ENCODE measurements around the gene GALNT8. TPM values are rescaled to one million over a fixed set of nuclear protein-coding genes. Genes with fewer than 3 reads are reported as not detected.

The GALNT8 gene
- total and polyA plus RNA-seq, 9 of the 15 experiments (the other 6 are each of a cell fraction or from before 2014, with no cell fraction given): 0.11 to 0.23 (median 0.21) TPM; not detected in 6

DNA sequence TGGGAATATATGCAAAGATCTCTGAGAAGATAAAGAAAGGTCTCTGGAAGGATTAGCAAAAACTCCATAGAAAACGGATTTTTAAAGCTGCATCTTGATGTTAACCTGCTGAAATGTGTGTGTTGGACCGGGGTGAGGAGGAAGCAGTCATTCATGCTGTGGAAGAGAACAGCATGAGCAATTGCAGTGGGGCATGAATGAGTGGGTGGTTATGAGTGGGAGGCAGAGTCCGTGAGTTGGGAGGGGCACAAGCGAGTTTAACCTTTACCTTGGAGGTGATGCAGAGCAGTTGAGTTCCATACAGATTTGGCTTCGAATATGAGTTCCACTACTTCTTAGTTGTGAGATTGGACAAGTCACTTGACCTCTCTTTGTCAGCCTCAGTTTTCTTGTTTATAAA, 29.4 kb upstream of the GALNT8 start:
- Histone ChIP-seq H3K9me3 (replicated peaks; ENCODE audit: control insufficient read depth, insufficient read depth, low read depth, low read length) (no peaks in the 10 kb centered on the region), H2AFZ (ENCODE audit: low read depth, low read length) (no peak overlapping the region), H3K27ac (ENCODE audit: extremely low read depth, low read depth, low read length) (no peak overlapping the region), H3K4me1 (replicated peaks in 1 of 2; ENCODE audit: control insufficient read depth in 2 of 2, insufficient read depth in 2 of 2, low read length in 2 of 2) (no peaks in the 10 kb centered on the region), H3K27me3 (ENCODE audit: control insufficient read depth in 2 of 2, insufficient read depth in 2 of 2, low read length in 2 of 2) (no peaks in the 10 kb centered on the region), H3K9me1 (ENCODE audit: control insufficient read depth, insufficient read depth, low read length) (no peaks in the 10 kb centered on the region), H3K4me3 (no peak overlapping the region), H4K20me1 (replicated peaks; ENCODE audit: control insufficient read depth, insufficient read depth, low read length) (no peaks in the 10 kb centered on the region), H3K4me2 (ENCODE audit: insufficient read depth, low read length) (no peak overlapping the region), H3K9ac (ENCODE audit: insufficient read depth in 1 of 2, low read depth in 2 of 2, low read length in 2 of 2) (no peak overlapping the region), H3K36me3 (ENCODE audit: control insufficient read depth, insufficient read depth, low read length) (peaks cover 19% of the 10 kb centered on the region; the same call in 1 of the 3 replicates), H3K79me2 (ENCODE audit: control insufficient read depth, insufficient read depth, low read length) (no peaks in the 10 kb centered on the region)
- POLR2A ChIA-PET: no interaction called here
- no TSS peak for BruUV-seq (replicated peaks)
- CTCF ChIA-PET (ENCODE audit: low intra/inter-chr PET ratio): no interaction called here
- intact Hi-C loops (cut with micrococcal nuclease) (no loop called here), in situ Hi-C loops (cut with MboI) (no loop called here)
- WGBS (ENCODE audit: insufficient coverage, low coverage, missing lambda C conversion rate): 89% methylated on average over 5 of the region's 5 CpGs
- ATAC-seq (no peak), DNase-seq (ENCODE audit: extremely low read depth in 1 of 4, low spot score in 3 of 4) (no peak), FAIRE-seq (no peak)
- peak; percentile 28; the same call in 1 of the 2 replicates for TF ChIP-seq EGR1 (conservative IDR thresholded peaks at IDR 0.05)
- no peak for TF ChIP-seq HDAC1 (IDR thresholded peaks at IDR 0.05)

DNA sequence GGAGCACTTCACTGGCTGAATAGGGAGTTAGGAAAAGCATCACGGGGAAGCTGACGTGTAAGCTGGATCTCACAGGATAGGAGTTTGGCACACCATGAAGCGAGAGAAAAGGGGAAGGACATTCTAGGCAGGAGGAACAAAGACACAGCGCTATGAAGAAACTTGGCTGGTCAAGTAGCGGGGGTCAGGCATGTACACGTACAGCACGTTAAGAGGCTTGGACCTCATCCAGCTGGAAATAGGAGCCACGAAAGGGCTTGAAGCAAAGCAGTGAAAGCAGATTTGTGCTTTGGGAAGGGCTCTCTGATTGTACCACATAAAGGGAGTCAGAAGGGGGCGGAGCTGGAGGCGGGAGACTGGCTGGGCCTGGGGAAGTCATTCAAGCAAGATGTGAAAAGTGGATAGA, 19.6 kb upstream of the GALNT8 start:
- no TSS peak for BruUV-seq (replicated peaks)
- H3K9ac ChIP-seq (ENCODE audit: insufficient read depth in 1 of 2, low read depth in 2 of 2, low read length in 2 of 2): no peak overlapping the region
- H3K4me2 ChIP-seq (ENCODE audit: insufficient read depth, low read length): no peak overlapping the region
- H3K36me3 ChIP-seq (ENCODE audit: control insufficient read depth, insufficient read depth, low read length): no peaks in the 10 kb centered on the region
- ATAC-seq (no peak), FAIRE-seq (no peak), DNase-seq (ENCODE audit: extremely low read depth in 1 of 4, low spot score in 3 of 4) (no peak)
- H3K27ac ChIP-seq (ENCODE audit: extremely low read depth, low read depth, low read length): no peak overlapping the region
- H3K4me3 ChIP-seq: no peak overlapping the region
- H3K79me2 ChIP-seq (ENCODE audit: control insufficient read depth, insufficient read depth, low read length): no peaks in the 10 kb centered on the region
- no peak overlapping the region for H2AFZ ChIP-seq (ENCODE audit: low read depth, low read length)
- WGBS (ENCODE audit: insufficient coverage, low coverage, missing lambda C conversion rate): 64% methylated on average over 10 of the region's 10 CpGs
- no peaks in the 10 kb centered on the region for H4K20me1 ChIP-seq (replicated peaks; ENCODE audit: control insufficient read depth, insufficient read depth, low read length)
- no peaks in the 10 kb centered on the region for H3K27me3 ChIP-seq (ENCODE audit: control insufficient read depth in 2 of 2, insufficient read depth in 2 of 2, low read length in 2 of 2)
- no peaks in the 10 kb centered on the region for H3K9me3 ChIP-seq (replicated peaks; ENCODE audit: control insufficient read depth, insufficient read depth, low read depth, low read length)
- POLR2A ChIA-PET: interaction anchor here (0.6 kb wide), 1 partner anchor 407 kb away, joined by 3 read pairs; no protein-coding TSS in a partner anchor
- CTCF ChIA-PET (ENCODE audit: low intra/inter-chr PET ratio): no interaction called here
- in situ Hi-C loops (cut with MboI): no loop called here
- H3K9me1 ChIP-seq (ENCODE audit: control insufficient read depth, insufficient read depth, low read length): no peaks in the 10 kb centered on the region
- intact Hi-C loops (cut with micrococcal nuclease): no loop called here
- no peaks in the 10 kb centered on the region for H3K4me1 ChIP-seq (replicated peaks in 1 of 2; ENCODE audit: control insufficient read depth in 2 of 2, insufficient read depth in 2 of 2, low read length in 2 of 2)
- TF ChIP-seq MYNN (IDR thresholded peaks at IDR 0.05): no peak
- no peak for TF ChIP-seq MYNN (CRISPR knock-in tag; IDR thresholded peaks at IDR 0.05)
- TF ChIP-seq ZBTB2 (IDR thresholded peaks at IDR 0.05): no peak
- no peak for TF ChIP-seq BRF1 (IDR thresholded peaks at IDR 0.05; ENCODE audit: borderline replicate concordance, extremely low read depth, insufficient read length)
- TF ChIP-seq, protein P1, sequence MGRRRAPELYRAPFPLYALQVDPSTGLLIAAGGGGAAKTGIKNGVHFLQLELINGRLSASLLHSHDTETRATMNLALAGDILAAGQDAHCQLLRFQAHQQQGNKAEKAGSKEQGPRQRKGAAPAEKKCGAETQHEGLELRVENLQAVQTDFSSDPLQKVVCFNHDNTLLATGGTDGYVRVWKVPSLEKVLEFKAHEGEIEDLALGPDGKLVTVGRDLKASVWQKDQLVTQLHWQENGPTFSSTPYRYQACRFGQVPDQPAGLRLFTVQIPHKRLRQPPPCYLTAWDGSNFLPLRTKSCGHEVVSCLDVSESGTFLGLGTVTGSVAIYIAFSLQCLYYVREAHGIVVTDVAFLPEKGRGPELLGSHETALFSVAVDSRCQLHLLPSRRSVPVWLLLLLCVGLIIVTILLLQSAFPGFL (CRISPR knock-in tag; IDR thresholded peaks at IDR 0.05): no peak
- no peak for TF ChIP-seq ZNF146 (CRISPR knock-in tag; IDR thresholded peaks at IDR 0.05; ENCODE audit: unreplicated experiment)
- TF ChIP-seq SRF (CRISPR knock-in tag; IDR thresholded peaks at IDR 0.05): no peak
- TF ChIP-seq GATAD2B (IDR thresholded peaks at IDR 0.05; ENCODE audit: borderline replicate concordance): no peak
- no peak for TF ChIP-seq HEY1 (CRISPR knock-in tag; IDR thresholded peaks at IDR 0.05; ENCODE audit: borderline replicate concordance)
- no peak for TF ChIP-seq SMARCC2 (IDR thresholded peaks at IDR 0.05; ENCODE audit: low read depth)
- TF ChIP-seq, protein P2, sequence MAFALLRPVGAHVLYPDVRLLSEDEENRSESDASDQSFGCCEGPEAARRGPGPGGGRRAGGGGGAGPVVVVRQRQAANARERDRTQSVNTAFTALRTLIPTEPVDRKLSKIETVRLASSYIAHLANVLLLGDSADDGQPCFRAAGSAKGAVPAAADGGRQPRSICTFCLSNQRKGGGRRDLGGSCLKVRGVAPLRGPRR (CRISPR knock-in tag; IDR thresholded peaks at IDR 0.05): no peak
- TF ChIP-seq ZNF57 (CRISPR knock-in tag; IDR thresholded peaks at IDR 0.05): no peak
- no peak for TF ChIP-seq ELF2 (CRISPR knock-in tag; IDR thresholded peaks at IDR 0.05)
- no peak for TF ChIP-seq ZNF282 (CRISPR knock-in tag; IDR thresholded peaks at IDR 0.05)

Measured in K562 (cell line).